ENCODE data around the gene SH3GLB1. TPM values are rescaled to one million over a fixed set of nuclear protein-coding genes. Genes with fewer than 3 reads are reported as not detected.

SH3GLB1 gene
- total and polyA plus RNA-seq, 2 of the 13 experiments (the other 11 are each of a cell fraction or from before 2014, with no cell fraction given): 26.0 to 41.5 TPM

DNA sequence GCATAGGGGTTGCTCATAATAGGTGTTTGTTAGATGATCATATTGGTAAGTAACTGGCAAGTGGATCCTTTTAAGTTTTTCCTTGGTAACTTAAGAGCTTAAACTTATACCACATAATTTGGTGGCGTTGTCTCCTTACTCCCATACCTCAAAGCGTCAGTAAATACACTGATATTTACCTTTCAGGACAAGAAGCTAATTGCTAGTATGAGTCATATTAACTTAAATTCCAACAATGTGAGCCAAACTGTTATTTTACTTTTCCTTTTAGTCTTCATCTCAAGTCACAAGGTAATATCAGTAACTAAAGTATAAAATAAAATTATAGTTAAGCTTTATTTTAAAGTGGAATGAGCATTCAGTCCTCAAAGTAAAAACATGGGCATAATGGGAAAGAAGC is 9.0 kb upstream of the SH3GLB1 start:
- Histone ChIP-seq H3K36me3 (replicated peaks in 1 of 2; ENCODE audit: control insufficient read depth in 1 of 2, insufficient read depth in 2 of 2, low read length in 2 of 2) (no peaks in the 10 kb centered on the region), H4K20me1 (ENCODE audit: insufficient read depth, low read length) (no peaks in the 10 kb centered on the region), H3K9me3 (ENCODE audit: low read length) (no peaks in the 10 kb centered on the region), H3K27ac (ENCODE audit: extremely low read length, insufficient read depth, low read length) (no peak overlapping the region), H3K4me2 (ENCODE audit: low read depth, low read length) (no peak overlapping the region), H3K4me1 (ENCODE audit: insufficient read depth, low read length) (peaks cover 6% of the 10 kb centered on the region; the same call in 1 of the 2 replicates), H3K27me3 (ENCODE audit: control insufficient read depth in 1 of 2, insufficient read depth in 2 of 2, low read length in 2 of 2) (no peaks in the 10 kb centered on the region; a peak in 2 of 5 replicates), H3K79me2 (ENCODE audit: insufficient read depth, low read length) (no peaks in the 10 kb centered on the region), H2AFZ (ENCODE audit: low read length) (no peak overlapping the region), H3K9ac (ENCODE audit: insufficient read depth, low read depth, low read length) (no peak overlapping the region), H3K4me3 (replicated peaks in 1 of 3; ENCODE audit: insufficient read depth in 1 of 3, low read depth in 2 of 3, low read length in 3 of 3) (no peak overlapping the region)
- ChIA-PET POLR2A (interaction anchor here (1.2 kb wide), 1 partner anchor 9 kb away, joined by 7 read pairs; the partner anchor contains the start of gene SH3GLB1), CTCF (ENCODE audit: low intra/inter-chr PET ratio, low total read pairs) (no interaction called here)
- 11% methylated on average over 2 of the region's 2 CpGs for WGBS (ENCODE audit: low lambda C conversion rate)
- in situ Hi-C loops (cut with HindIII; ENCODE audit: extremely low pct_ligation_motif_present, low pct_unique_long_range_greater_than_20kb) (loop anchor here (25.0 kb wide), 1 partner anchor 183 kb away; no protein-coding TSS in a partner anchor), intact Hi-C loops (cut with micrococcal nuclease; ENCODE audit: unreplicated experiment) (no loop called here)
- BruUV-seq (replicated peaks): no TSS peak
- ATAC-seq (no peak), DNase-seq (ENCODE audit: low spot score) (peak; percentile 21), FAIRE-seq (no peak)
- no peak for TF ChIP-seq ZNF747 (CRISPR knock-in tag; IDR thresholded peaks at IDR 0.05; ENCODE audit: borderline replicate concordance)
- TF ChIP-seq ZNF674 (CRISPR knock-in tag; IDR thresholded peaks at IDR 0.05; ENCODE audit: low read depth): no peak
- no peak for TF ChIP-seq ZNF441 (CRISPR knock-in tag; IDR thresholded peaks at IDR 0.05; ENCODE audit: borderline replicate concordance)
- TF ChIP-seq, protein P1, sequence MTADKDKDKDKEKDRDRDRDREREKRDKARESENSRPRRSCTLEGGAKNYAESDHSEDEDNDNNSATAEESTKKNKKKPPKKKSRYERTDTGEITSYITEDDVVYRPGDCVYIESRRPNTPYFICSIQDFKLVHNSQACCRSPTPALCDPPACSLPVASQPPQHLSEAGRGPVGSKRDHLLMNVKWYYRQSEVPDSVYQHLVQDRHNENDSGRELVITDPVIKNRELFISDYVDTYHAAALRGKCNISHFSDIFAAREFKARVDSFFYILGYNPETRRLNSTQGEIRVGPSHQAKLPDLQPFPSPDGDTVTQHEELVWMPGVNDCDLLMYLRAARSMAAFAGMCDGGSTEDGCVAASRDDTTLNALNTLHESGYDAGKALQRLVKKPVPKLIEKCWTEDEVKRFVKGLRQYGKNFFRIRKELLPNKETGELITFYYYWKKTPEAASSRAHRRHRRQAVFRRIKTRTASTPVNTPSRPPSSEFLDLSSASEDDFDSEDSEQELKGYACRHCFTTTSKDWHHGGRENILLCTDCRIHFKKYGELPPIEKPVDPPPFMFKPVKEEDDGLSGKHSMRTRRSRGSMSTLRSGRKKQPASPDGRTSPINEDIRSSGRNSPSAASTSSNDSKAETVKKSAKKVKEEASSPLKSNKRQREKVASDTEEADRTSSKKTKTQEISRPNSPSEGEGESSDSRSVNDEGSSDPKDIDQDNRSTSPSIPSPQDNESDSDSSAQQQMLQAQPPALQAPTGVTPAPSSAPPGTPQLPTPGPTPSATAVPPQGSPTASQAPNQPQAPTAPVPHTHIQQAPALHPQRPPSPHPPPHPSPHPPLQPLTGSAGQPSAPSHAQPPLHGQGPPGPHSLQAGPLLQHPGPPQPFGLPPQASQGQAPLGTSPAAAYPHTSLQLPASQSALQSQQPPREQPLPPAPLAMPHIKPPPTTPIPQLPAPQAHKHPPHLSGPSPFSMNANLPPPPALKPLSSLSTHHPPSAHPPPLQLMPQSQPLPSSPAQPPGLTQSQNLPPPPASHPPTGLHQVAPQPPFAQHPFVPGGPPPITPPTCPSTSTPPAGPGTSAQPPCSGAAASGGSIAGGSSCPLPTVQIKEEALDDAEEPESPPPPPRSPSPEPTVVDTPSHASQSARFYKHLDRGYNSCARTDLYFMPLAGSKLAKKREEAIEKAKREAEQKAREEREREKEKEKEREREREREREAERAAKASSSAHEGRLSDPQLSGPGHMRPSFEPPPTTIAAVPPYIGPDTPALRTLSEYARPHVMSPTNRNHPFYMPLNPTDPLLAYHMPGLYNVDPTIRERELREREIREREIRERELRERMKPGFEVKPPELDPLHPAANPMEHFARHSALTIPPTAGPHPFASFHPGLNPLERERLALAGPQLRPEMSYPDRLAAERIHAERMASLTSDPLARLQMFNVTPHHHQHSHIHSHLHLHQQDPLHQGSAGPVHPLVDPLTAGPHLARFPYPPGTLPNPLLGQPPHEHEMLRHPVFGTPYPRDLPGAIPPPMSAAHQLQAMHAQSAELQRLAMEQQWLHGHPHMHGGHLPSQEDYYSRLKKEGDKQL (CRISPR knock-in tag; IDR thresholded peaks at IDR 0.05; ENCODE audit: low read depth): no peak
- TF ChIP-seq TBP (CRISPR knock-in tag; IDR thresholded peaks at IDR 0.05): no peak
- no peak for TF ChIP-seq TAF1 (CRISPR knock-in tag; IDR thresholded peaks at IDR 0.05)
- TF ChIP-seq, protein P2, sequence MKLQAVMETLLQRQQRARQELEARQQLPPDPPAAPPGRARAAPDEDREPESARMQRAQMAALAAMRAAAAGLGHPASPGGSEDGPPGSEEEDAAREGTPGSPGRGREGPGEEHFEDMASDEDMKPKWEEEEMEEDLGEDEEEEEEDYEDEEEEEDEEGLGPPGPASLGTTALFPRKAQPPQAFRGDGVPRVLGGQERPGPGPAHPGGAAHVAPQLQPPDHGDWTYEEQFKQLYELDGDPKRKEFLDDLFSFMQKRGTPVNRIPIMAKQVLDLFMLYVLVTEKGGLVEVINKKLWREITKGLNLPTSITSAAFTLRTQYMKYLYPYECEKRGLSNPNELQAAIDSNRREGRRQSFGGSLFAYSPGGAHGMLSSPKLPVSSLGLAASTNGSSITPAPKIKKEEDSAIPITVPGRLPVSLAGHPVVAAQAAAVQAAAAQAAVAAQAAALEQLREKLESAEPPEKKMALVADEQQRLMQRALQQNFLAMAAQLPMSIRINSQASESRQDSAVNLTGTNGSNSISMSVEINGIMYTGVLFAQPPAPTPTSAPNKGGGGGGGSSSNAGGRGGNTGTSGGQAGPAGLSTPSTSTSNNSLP (IDR thresholded peaks at IDR 0.05; ENCODE audit: low read depth, low read length): no peak
- TF ChIP-seq, protein P3, sequence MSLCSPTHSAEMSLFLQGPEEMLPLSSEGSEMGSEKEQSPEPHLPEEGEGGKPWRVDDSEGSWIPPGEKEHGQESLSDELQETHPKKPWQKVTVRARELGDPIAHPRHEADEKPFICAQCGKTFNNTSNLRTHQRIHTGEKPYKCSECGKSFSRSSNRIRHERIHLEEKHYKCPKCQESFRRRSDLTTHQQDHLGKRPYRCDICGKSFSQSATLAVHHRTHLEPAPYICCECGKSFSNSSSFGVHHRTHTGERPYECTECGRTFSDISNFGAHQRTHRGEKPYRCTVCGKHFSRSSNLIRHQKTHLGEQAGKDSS (CRISPR knock-in tag; IDR thresholded peaks at IDR 0.05; ENCODE audit: borderline replicate concordance, low read depth): no peak
- no peak for TF ChIP-seq MLLT10 (CRISPR knock-in tag; IDR thresholded peaks at IDR 0.05)
- TF ChIP-seq, protein P4, sequence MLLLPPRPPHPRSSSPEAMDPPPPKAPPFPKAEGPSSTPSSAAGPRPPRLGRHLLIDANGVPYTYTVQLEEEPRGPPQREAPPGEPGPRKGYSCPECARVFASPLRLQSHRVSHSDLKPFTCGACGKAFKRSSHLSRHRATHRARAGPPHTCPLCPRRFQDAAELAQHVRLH (CRISPR knock-in tag; IDR thresholded peaks at IDR 0.05; ENCODE audit: borderline replicate concordance, low read depth): no peak
- TF ChIP-seq SRSF1 (optimal IDR thresholded peaks at IDR 0.05; ENCODE audit: low read depth, low read length): no peak
